Measurements from ENCODE around the gene TNIP1.

GRCh38 chr5:151107084-151107483, 26.2 kb upstream of the TNIP1 start:
- TF ChIP-seq CTCF (IDR thresholded peaks at IDR 0.05; ENCODE audit: low read depth, low read length, poor library complexity, severe bottlenecking) (no peak), EZH2phosphoT487 (IDR thresholded peaks at IDR 0.05; ENCODE audit: borderline replicate concordance, low read length) (no peak)

Measured in DOHH2 (cell line).